OCI-LY7 (cell line): ENCODE results near the gene TMEM269. TPM values are rescaled to one million over a fixed set of nuclear protein-coding genes. Genes with fewer than 3 reads are reported as not detected.

Experiments
- BruUV-seq: library from RNA; stranded (reverse); fragments of 400-500 nt; replicated peaks from 2 replicates; lab custom pipeline; 2021; lab: Mats Ljungman, UMichigan
- CTCF ChIA-PET: fragments of 300-600 bp; sonication (Branson Sonifier 250); formaldehyde crosslinking; loops from one replicate; lab custom pipeline; 2022; ENCODE audit warnings: antibody characterized with exemption; ENCODE audit not compliant: unreplicated experiment; lab: Charles Lee
- POLR2A ChIA-PET: fragments of 300-600 bp; sonication (Branson Sonifier 250); formaldehyde crosslinking; loops from one replicate; lab custom pipeline; 2022; ENCODE audit warnings: antibody characterized with exemption; lab: Charles Lee
- DNase-seq: peaks from one replicate; pipeline ENCODE4 v3.0.0-alpha.2; 2015; ENCODE audit warnings: low spot score
- H2AFZ ChIP-seq: fragments of 200-600 bp; sonication (generic), shearing (Covaris generic); 2 replicates; pipeline ENCODE4 v1.6.1; 2014; ENCODE audit warnings: mild to moderate bottlenecking, antibody characterized with exemption, low read length, moderate library complexity
- H3K27ac ChIP-seq: fragments of 200-600 bp; sonication (generic); 2 replicates; pipeline ENCODE4 v1.5.1; 2014; ENCODE audit warnings: mixed run types, low read depth, mild to moderate bottlenecking, moderate library complexity, low read length, inconsistent platforms; ENCODE audit not compliant: poor library complexity, severe bottlenecking
- H3K36me3 ChIP-seq: fragments of 200-600 bp; sonication (generic); 2 replicates; pipeline ENCODE4 v1.6.1; 2014; ENCODE audit warnings: mild to moderate bottlenecking, antibody characterized with exemption, low read length, moderate library complexity, mixed read lengths; ENCODE audit not compliant: insufficient read depth
- H3K4me1 ChIP-seq: fragments of 200-600 bp; sonication (generic); 2 replicates; pipeline ENCODE4 v1.5.1; 2014; ENCODE audit warnings: mild to moderate bottlenecking, low read length; ENCODE audit not compliant: insufficient read depth, poor library complexity, severe bottlenecking
- H3K4me2 ChIP-seq: fragments of 200-600 bp; sonication (generic); 2 replicates; pipeline ENCODE4 v1.6.1; 2014; ENCODE audit warnings: mild to moderate bottlenecking, low read length
- H3K4me3 ChIP-seq: fragments of 200-600 bp; sonication (generic); 2 replicates; pipeline ENCODE4 v1.5.1; 2014; ENCODE audit warnings: mild to moderate bottlenecking, low read depth, low read length; ENCODE audit not compliant: poor library complexity, severe bottlenecking
- H3K79me2 ChIP-seq: fragments of 200-600 bp; sonication (generic); 2 replicates; pipeline ENCODE4 v1.6.1; 2016; ENCODE audit warnings: low read depth, mild to moderate bottlenecking, low read length, moderate library complexity, mixed read lengths; ENCODE audit not compliant: insufficient read depth
- H3K9me2 ChIP-seq: fragments of 200-600 bp; sonication (generic); 2 replicates; pipeline ENCODE4 v1.6.1; 2016; ENCODE audit warnings: mild to moderate bottlenecking, low read length, mixed read lengths; ENCODE audit not compliant: insufficient read depth
- H3K9me3 ChIP-seq: fragments of 200-600 bp; sonication (generic); 2 replicates; pipeline ENCODE4 v1.6.1; 2014; ENCODE audit warnings: mild to moderate bottlenecking, mixed run types, low read length, mixed read lengths
- H4K20me1 ChIP-seq: fragments of 200-600 bp; sonication (generic); 2 replicates; pipeline ENCODE4 v1.6.1; 2014; ENCODE audit warnings: mild to moderate bottlenecking, antibody characterized with exemption, low read length, moderate library complexity, mixed read lengths; ENCODE audit not compliant: insufficient read depth
- CTCF ChIP-seq: fragments of 200-600 bp; sonication (generic); conservative IDR thresholded peaks from 2 replicates; pipeline ENCODE4 v1.5.1; 2014; ENCODE audit warnings: mild to moderate bottlenecking, antibody characterized with exemption, low read length, moderate library complexity, mixed read lengths
- EZH2phosphoT487 ChIP-seq: fragments of 200-600 bp; sonication (generic); IDR thresholded peaks from 2 replicates; pipeline ENCODE4 v1.6.1; 2018; ENCODE audit warnings: low read depth, borderline replicate concordance, mild to moderate bottlenecking, mixed run types, antibody characterized with exemption, low read length, moderate library complexity, mixed read lengths
- intact Hi-C: fragments of 100-400 bp; cut with micrococcal nuclease; formaldehyde crosslinking; loops from one replicate; pipeline ENCODE4 v1.10.0; 2022; ENCODE audit not compliant: unreplicated experiment
- total RNA-seq, 2 experiments: library from RNA; depleted of rRNA in 1 of 2; stranded (reverse); fragments of >200 nt in 1 of 2; shearing (Covaris generic) in 1 of 2; gene quantifications; 2 replicates each; pipeline ENCODE4 v1.2.3, GENCODE V29; 2014 to 2022

Gene TMEM269
- total RNA-seq, 2 experiments from 2014 or later = 0.16 to 0.46 TPM

- Histone ChIP-seq H3K27ac (no peak overlapping the region), H3K4me3 (no peak overlapping the region), H4K20me1 (no peaks in the 10 kb centered on the region), H3K9me3 (no peaks in the 10 kb centered on the region), H3K4me2 (no peak overlapping the region), H2AFZ (no peak overlapping the region), H3K79me2 (no peaks in the 10 kb centered on the region), H3K9me2 (no peaks in the 10 kb centered on the region), H3K4me1 (no peaks in the 10 kb centered on the region), H3K36me3 (no peaks in the 10 kb centered on the region)
- DNase-seq = no peak
- ChIA-PET POLR2A (interaction anchor here (0.6 kb wide), 1 partner anchor 9 kb away, joined by 5 read pairs; no protein-coding TSS in a partner anchor), CTCF (interaction anchor here (0.5 kb wide), 1 partner anchor 48 kb away, joined by 3 read pairs; the partner anchor contains the start of gene ZNF691)
- no TSS peak for BruUV-seq
- intact Hi-C loops = no loop called here
- TF ChIP-seq EZH2phosphoT487 (no peak), CTCF (no peak)
Observed at GRCh38 chr1:42797979-42798378, 13.2 kb downstream of the TMEM269 start.

GRCh38 chr1:42801832-42802473 lies 17.2 kb downstream of the TMEM269 start:
- no peak for DNase-seq
- no peak for TF ChIP-seq CTCF
- TF ChIP-seq EZH2phosphoT487 = no peak
- CTCF ChIA-PET = no interaction called here
- no peaks in the 10 kb centered on the region for H3K79me2 ChIP-seq
- no peak overlapping the region for H2AFZ ChIP-seq
- no peak overlapping the region for H3K4me2 ChIP-seq
- H3K4me3 ChIP-seq = no peak overlapping the region
- intact Hi-C loops = no loop called here
- H3K4me1 ChIP-seq = no peaks in the 10 kb centered on the region
- no peak overlapping the region for H3K27ac ChIP-seq
- no TSS peak for BruUV-seq
- H3K9me2 ChIP-seq = no peaks in the 10 kb centered on the region
- H3K36me3 ChIP-seq = peaks cover 5% of the 10 kb centered on the region
- H4K20me1 ChIP-seq = no peaks in the 10 kb centered on the region
- POLR2A ChIA-PET = no interaction called here
- H3K9me3 ChIP-seq = no peaks in the 10 kb centered on the region

GRCh38 chr1:42806171-42806570 lies 21.4 kb downstream of the TMEM269 start:
- BruUV-seq = no TSS peak
- no peaks in the 10 kb centered on the region for H3K79me2 ChIP-seq

More at GRCh38 chr1:42806171-42806570, 21.4 kb downstream of the TMEM269 start:
- no peaks in the 10 kb centered on the region for H3K9me2 ChIP-seq
- no peak for DNase-seq
- H3K27ac ChIP-seq = no peak overlapping the region
- H3K9me3 ChIP-seq = no peaks in the 10 kb centered on the region
- ChIA-PET POLR2A (interaction anchor here (0.7 to 3.6 kb wide), 3 partner anchors 8 to 16 kb away, joined by 5 to 18 read pairs (median 12); partner anchors contain the start of genes ERMAP and SVBP), CTCF (no interaction called here)
- no peak overlapping the region for H3K4me2 ChIP-seq
- H4K20me1 ChIP-seq = no peaks in the 10 kb centered on the region
- H2AFZ ChIP-seq = no peak overlapping the region
- intact Hi-C loops = no loop called here
- H3K4me1 ChIP-seq = no peaks in the 10 kb centered on the region
- H3K36me3 ChIP-seq = peaks cover 5% of the 10 kb centered on the region
- H3K4me3 ChIP-seq = no peak overlapping the region
- no peak for TF ChIP-seq EZH2phosphoT487
- TF ChIP-seq CTCF = no peak
